Measurements from ENCODE around the gene HINFP.
A peak's percentile ranks its signal among the peaks of the same experiment; 100 is the strongest.

The HINFP gene

GRCh38 chr11:119152043-119152442, 30.7 kb downstream of the HINFP start:
- TF ChIP-seq, protein P1, sequence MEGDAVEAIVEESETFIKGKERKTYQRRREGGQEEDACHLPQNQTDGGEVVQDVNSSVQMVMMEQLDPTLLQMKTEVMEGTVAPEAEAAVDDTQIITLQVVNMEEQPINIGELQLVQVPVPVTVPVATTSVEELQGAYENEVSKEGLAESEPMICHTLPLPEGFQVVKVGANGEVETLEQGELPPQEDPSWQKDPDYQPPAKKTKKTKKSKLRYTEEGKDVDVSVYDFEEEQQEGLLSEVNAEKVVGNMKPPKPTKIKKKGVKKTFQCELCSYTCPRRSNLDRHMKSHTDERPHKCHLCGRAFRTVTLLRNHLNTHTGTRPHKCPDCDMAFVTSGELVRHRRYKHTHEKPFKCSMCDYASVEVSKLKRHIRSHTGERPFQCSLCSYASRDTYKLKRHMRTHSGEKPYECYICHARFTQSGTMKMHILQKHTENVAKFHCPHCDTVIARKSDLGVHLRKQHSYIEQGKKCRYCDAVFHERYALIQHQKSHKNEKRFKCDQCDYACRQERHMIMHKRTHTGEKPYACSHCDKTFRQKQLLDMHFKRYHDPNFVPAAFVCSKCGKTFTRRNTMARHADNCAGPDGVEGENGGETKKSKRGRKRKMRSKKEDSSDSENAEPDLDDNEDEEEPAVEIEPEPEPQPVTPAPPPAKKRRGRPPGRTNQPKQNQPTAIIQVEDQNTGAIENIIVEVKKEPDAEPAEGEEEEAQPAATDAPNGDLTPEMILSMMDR (IDR thresholded peaks at IDR 0.05; ENCODE audit: borderline replicate concordance, insufficient read depth, low read depth, low read length) = no peak

DNA sequence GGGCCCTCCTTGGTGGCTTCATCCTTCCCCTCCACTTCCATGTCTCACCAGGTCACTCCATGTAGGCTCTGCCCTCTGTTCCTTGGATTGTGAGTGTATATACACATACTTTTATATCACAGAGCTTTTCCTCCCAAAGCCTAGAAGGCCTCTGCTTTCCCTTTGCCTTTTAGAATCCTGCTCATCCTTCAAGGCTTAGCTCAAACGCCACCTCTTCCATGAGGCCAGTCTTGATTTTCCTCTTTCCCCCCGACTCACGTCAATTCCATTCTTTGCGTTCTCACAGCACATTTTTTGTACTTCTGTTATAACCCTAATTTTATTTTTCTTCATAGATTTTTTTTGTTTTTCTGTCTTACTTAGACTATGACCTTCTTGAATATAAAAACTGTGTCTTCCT, 31.2 kb downstream of the HINFP start:
- no peak overlapping the region for H3K4me3 ChIP-seq (ENCODE audit: low read depth, low read length)
- TF ChIP-seq, protein P1 (IDR thresholded peaks at IDR 0.05; ENCODE audit: borderline replicate concordance, insufficient read depth, low read depth, low read length) = no peak

More at GRCh38 chr11:119152043-119152442, 30.7 kb downstream of the HINFP start:
- H3K4me3 ChIP-seq (ENCODE audit: low read depth, low read length) = no peak overlapping the region

- TF ChIP-seq, protein P1 (IDR thresholded peaks at IDR 0.05; ENCODE audit: borderline replicate concordance, insufficient read depth, low read depth, low read length) = 0 out of 2 replicates have a peak, but pooled peaks have one; percentile 12
- H3K4me3 ChIP-seq (ENCODE audit: low read depth, low read length) = no peak overlapping the region
Measured at GRCh38 chr11:119153049-119153818, 31.9 kb downstream of the HINFP start.

GRCh38 chr11:119154178-119154577, 32.8 kb downstream of the HINFP start:
- no peak overlapping the region for H3K4me3 ChIP-seq (ENCODE audit: low read depth, low read length)
- TF ChIP-seq, protein P1 (IDR thresholded peaks at IDR 0.05; ENCODE audit: borderline replicate concordance, insufficient read depth, low read depth, low read length) = no peak

- H3K4me3 ChIP-seq (ENCODE audit: low read depth, low read length) = no peak overlapping the region
- TF ChIP-seq, protein P1 (IDR thresholded peaks at IDR 0.05; ENCODE audit: borderline replicate concordance, insufficient read depth, low read depth, low read length) = no peak
Measured at GRCh38 chr11:119155733-119156492, 34.5 kb downstream of the HINFP start.

DNA sequence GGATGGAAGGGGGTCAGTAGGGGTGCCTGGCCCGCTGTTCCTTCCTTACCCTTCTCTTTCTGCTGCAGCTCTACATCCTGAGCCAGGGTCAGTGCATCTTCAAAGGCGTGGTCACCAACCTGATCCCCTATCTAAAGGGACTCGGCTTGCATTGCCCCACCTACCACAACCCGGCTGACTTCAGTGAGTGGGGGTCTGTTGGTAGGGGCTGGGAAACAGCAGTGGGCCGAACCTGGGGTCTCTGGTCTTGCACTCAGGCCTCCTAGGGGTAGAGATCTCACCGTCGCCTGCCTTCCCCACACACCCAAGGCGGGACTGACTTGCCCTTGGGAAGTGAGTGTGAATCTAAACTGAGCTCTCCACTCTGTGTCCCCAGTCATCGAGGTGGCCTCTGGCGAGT, 35.1 kb downstream of the HINFP start:
- TF ChIP-seq, protein P1 (IDR thresholded peaks at IDR 0.05; ENCODE audit: borderline replicate concordance, insufficient read depth, low read depth, low read length) = no peak
- H3K4me3 ChIP-seq (ENCODE audit: low read depth, low read length) = no peak overlapping the region

All from GM12875 (cell line).